ENCODE measurements around the gene ZNF629. TPM values are rescaled to one million over a fixed set of nuclear protein-coding genes. Genes with fewer than 3 reads are reported as not detected.
A peak's percentile ranks its signal among the peaks of the same experiment; 100 is the strongest.

The ZNF629 gene
- total and polyA plus RNA-seq, 2 donors (not counting 1 experiment from before 2014, with no cell fraction given), result 1.2 to 6.9 TPM

DNA sequence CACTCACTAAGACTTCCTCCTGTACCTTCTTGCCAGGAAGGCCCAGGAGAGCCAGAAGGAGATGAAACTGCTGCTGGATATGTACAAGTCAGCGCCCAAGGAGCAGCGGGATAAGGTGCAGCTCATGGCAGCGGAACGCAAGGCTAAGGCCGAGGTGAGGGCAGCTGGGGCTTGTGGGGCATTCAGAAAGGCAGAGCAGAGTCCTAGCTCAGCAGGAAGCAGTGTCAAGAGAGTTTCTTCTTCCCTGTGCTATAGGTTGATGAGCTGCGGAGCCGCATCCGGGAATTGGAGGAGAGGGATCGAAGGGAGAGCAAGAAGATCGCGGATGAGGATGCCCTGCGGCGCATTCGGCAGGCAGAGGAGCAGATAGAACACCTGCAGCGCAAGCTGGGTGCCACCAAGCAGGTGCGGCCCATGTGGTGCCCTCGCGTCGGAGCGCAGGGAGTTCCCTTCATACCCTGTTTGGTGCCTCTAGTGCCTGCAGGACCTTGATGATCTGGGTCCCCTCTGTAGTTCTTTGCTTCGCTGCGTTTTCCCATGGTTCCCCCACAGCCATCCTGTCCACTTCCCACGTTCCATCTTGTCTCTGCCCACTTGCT, 18.3 kb downstream of the ZNF629 start:
- Mint-ChIP-seq H3K27ac (no peak overlapping the region), H3K27me3 (no peaks in the 10 kb centered on the region), H3K4me3 (no peak overlapping the region), H3K4me1 (peaks cover 25% of the 10 kb centered on the region), H3K9me3 (ENCODE audit: insufficient read depth) (no peaks in the 10 kb centered on the region)
- ChIA-PET CTCF (no interaction called here), POLR2A (no interaction called here)
- no peak overlapping the region for H3K27ac ChIP-seq (ENCODE audit: low read length in 2 of 2)
- H3K36me3 ChIP-seq (replicated peaks in 1 of 2; ENCODE audit: control extremely low read depth in 1 of 2, control insufficient read depth in 1 of 2, extremely low read depth in 1 of 2, insufficient read depth in 2 of 2, low read length in 1 of 2), result peaks cover 0 to 87% of the 10 kb centered on the region in 2 experiments
- no peak overlapping the region for H3K4me3 ChIP-seq (ENCODE audit: control extremely low read depth in 1 of 5, extremely low read depth in 1 of 5, insufficient read depth in 1 of 5, low read depth in 2 of 5, low read length in 4 of 5)
- H3K79me2 ChIP-seq (ENCODE audit: control insufficient read depth, insufficient read depth, low read length), result peaks cover 13% of the 10 kb centered on the region
- WGBS (ENCODE audit: insufficient coverage), result 98% methylated on average over 23 of the region's 23 CpGs
- no peak overlapping the region for H2AFZ ChIP-seq (ENCODE audit: insufficient read depth, low read depth, low read length, poor library complexity, severe bottlenecking)
- no peaks in the 10 kb centered on the region for H3K9me3 ChIP-seq (ENCODE audit: control extremely low read depth in 1 of 3, control insufficient read depth in 2 of 3, insufficient read depth in 1 of 3, low read length in 2 of 3)
- H4K20me1 ChIP-seq (ENCODE audit: control insufficient read depth, insufficient read depth, low read length, poor library complexity, severe bottlenecking), result peaks cover 60% of the 10 kb centered on the region
- TF ChIP-seq, protein P1, sequence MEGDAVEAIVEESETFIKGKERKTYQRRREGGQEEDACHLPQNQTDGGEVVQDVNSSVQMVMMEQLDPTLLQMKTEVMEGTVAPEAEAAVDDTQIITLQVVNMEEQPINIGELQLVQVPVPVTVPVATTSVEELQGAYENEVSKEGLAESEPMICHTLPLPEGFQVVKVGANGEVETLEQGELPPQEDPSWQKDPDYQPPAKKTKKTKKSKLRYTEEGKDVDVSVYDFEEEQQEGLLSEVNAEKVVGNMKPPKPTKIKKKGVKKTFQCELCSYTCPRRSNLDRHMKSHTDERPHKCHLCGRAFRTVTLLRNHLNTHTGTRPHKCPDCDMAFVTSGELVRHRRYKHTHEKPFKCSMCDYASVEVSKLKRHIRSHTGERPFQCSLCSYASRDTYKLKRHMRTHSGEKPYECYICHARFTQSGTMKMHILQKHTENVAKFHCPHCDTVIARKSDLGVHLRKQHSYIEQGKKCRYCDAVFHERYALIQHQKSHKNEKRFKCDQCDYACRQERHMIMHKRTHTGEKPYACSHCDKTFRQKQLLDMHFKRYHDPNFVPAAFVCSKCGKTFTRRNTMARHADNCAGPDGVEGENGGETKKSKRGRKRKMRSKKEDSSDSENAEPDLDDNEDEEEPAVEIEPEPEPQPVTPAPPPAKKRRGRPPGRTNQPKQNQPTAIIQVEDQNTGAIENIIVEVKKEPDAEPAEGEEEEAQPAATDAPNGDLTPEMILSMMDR (IDR thresholded peaks at IDR 0.05), result no peak
- no peak for TF ChIP-seq EZH2 (IDR thresholded peaks at IDR 0.05; ENCODE audit: borderline replicate concordance, insufficient read depth, low read depth, low read length, poor library complexity, severe bottlenecking)
- DNase-seq (peak; percentile 7), ATAC-seq (ENCODE audit: low read depth) (no peak)
- intact Hi-C loops (cut with micrococcal nuclease), result no loop called here
- no peak overlapping the region for H3K4me2 ChIP-seq (replicated peaks; ENCODE audit: low read depth, low read length, poor library complexity, severe bottlenecking)
- H3K9ac ChIP-seq (ENCODE audit: low read length), result no peak overlapping the region
- peaks cover under 1 to 21% of the 10 kb centered on the region in 2 donors for H3K4me1 ChIP-seq (ENCODE audit: control insufficient read depth in 2 of 2, insufficient read depth in 2 of 2, low read length in 2 of 2)
- H3K27me3 ChIP-seq (replicated peaks in 1 of 4; ENCODE audit: control extremely low read depth in 1 of 4, control insufficient read depth in 3 of 4, insufficient read depth in 4 of 4, low read length in 3 of 4), result no peaks in the 10 kb centered on the region

DNA sequence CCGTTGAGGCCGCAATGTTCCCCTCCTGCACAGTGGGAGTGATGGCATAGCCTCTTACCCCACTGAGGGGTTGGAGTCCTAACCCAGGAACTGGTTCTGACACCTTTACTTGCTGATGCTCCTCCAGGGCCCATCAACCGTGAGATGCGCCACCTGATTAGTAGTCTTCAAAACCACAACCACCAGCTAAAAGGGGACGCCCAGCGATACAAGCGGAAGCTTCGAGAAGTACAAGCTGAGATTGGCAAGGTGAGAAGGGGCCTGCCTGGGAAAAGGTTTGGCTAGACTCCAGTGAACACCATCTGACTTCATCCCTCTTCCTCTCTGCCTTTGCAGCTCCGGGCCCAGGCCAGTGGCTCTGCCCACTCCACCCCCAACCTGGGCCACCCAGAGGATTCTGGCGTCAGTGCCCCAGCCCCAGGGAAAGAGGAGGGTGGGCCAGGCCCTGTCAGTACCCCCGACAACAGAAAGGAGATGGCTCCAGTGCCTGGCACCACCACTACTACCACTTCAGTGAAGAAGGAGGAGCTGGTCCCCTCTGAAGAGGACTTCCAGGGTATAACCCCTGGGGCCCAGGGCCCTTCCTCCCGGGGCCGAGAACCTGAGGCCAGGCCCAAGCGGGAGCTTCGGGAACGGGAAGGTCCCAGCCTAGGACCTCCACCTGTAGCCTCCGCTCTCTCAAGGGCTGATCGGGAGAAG, 19.1 kb downstream of the ZNF629 start:
- Histone ChIP-seq H3K9ac (ENCODE audit: low read length) (no peak overlapping the region), H3K27ac (ENCODE audit: low read length in 2 of 2) (no peak overlapping the region), H3K4me3 (ENCODE audit: control extremely low read depth in 1 of 5, extremely low read depth in 1 of 5, insufficient read depth in 1 of 5, low read depth in 2 of 5, low read length in 4 of 5) (no peak overlapping the region), H4K20me1 (ENCODE audit: control insufficient read depth, insufficient read depth, low read length, poor library complexity, severe bottlenecking) (peaks cover 60% of the 10 kb centered on the region), H3K79me2 (ENCODE audit: control insufficient read depth, insufficient read depth, low read length) (peaks cover 20% of the 10 kb centered on the region), H3K4me2 (replicated peaks; ENCODE audit: low read depth, low read length, poor library complexity, severe bottlenecking) (peak overlapping the region; percentile 17), H2AFZ (ENCODE audit: insufficient read depth, low read depth, low read length, poor library complexity, severe bottlenecking) (no peak overlapping the region), H3K27me3 (replicated peaks in 1 of 4; ENCODE audit: control extremely low read depth in 1 of 4, control insufficient read depth in 3 of 4, insufficient read depth in 4 of 4, low read length in 3 of 4) (no peaks in the 10 kb centered on the region), H3K36me3 (replicated peaks in 1 of 2; ENCODE audit: control extremely low read depth in 1 of 2, control insufficient read depth in 1 of 2, extremely low read depth in 1 of 2, insufficient read depth in 2 of 2, low read length in 1 of 2) (peaks cover 0 to 87% of the 10 kb centered on the region in 2 experiments), H3K9me3 (ENCODE audit: control extremely low read depth in 1 of 3, control insufficient read depth in 2 of 3, insufficient read depth in 1 of 3, low read length in 2 of 3) (no peaks in the 10 kb centered on the region), H3K4me1 (ENCODE audit: control insufficient read depth in 2 of 2, insufficient read depth in 2 of 2, low read length in 2 of 2) (peaks cover 8 to 28% of the 10 kb centered on the region in 2 donors)
- peaks cover 30% of the 10 kb centered on the region for H3K4me1 Mint-ChIP-seq
- no peak for TF ChIP-seq EZH2 (IDR thresholded peaks at IDR 0.05; ENCODE audit: borderline replicate concordance, insufficient read depth, low read depth, low read length, poor library complexity, severe bottlenecking)
- TF ChIP-seq, protein P1 (IDR thresholded peaks at IDR 0.05), result no peak
- no peaks in the 10 kb centered on the region for H3K9me3 Mint-ChIP-seq (ENCODE audit: insufficient read depth)
- WGBS (ENCODE audit: insufficient coverage), result 93% methylated on average over 10 of the region's 18 CpGs
- intact Hi-C loops (cut with micrococcal nuclease), result no loop called here
- DNase-seq (peak; percentile 69), ATAC-seq (ENCODE audit: low read depth) (peak; percentile 76)
- H3K4me3 Mint-ChIP-seq, result no peak overlapping the region
- ChIA-PET POLR2A (no interaction called here), CTCF (interaction anchor here (0.6 kb wide), 1 partner anchor 69 kb away, joined by 3 read pairs; the partner anchor contains the start of gene SRCAP)
- H3K27me3 Mint-ChIP-seq, result no peaks in the 10 kb centered on the region
- peak overlapping the region; percentile 69 for H3K27ac Mint-ChIP-seq

Data from B cell (primary cell).